K562 (cell line): Measurements from ENCODE around the gene DGCR6L. TPM values are rescaled to one million over a fixed set of nuclear protein-coding genes. Genes with fewer than 3 reads are reported as not detected.
"Not testable (repeated sequence)": the region's sequence is repeated elsewhere in the genome, so short reads cannot be mapped to it uniquely, and the experiment has no call there.

ENCODE experiments used
- ATAC-seq: fragments of 200-7000 bp; cut with Tn5 transposase; 3 replicates; pipeline ENCODE4 v1.9.1; 2020; ENCODE audit warnings: moderate library complexity
- BruUV-seq: library from RNA; stranded (reverse); fragments of 400-500 nt; replicated peaks from 2 replicates; lab custom pipeline; 2021; lab: Mats Ljungman, UMichigan
- CTCF ChIA-PET: fragments of 300-600 bp; formaldehyde crosslinking; extraction: SDS; loops from one replicate; lab custom pipeline; 2021; ENCODE audit warnings: low intra/inter-chr PET ratio; lab: Yijun Ruan, JAX
- POLR2A ChIA-PET: fragments of 300-600, 350-650 bp; sonication (Branson Sonifier 250); formaldehyde crosslinking; extraction: SDS; loops from one replicate; lab custom pipeline; 2021; ENCODE audit warnings: antibody characterized with exemption, inconsistent platforms; lab: Yijun Ruan, JAX
- DNase-seq, 4 experiments: peaks; one replicate each; pipeline versions ENCODE4 v3.0.0 to v3.0.0-alpha.2; 2011 to 2018; ENCODE audit warnings: low spot score in 3 of 4, mixed read lengths in 3 of 4; ENCODE audit errors: extremely low read depth in 1 of 4
- FAIRE-seq: peaks from 2 replicates; lab custom pipeline; 2011; peaks lifted over from hg19 to GRCh38; lab: Jason Lieb, UNC
- H2AFZ ChIP-seq: 2 replicates; pipeline ENCODE4 v1.6.0; 2011; ENCODE audit warnings: low read depth, low read length, control low read depth, inconsistent platforms
- H3K27ac ChIP-seq: fragments of 200-600 bp; 3 replicates; pipeline ENCODE4 v1.8.0; 2011; ENCODE audit warnings: low read depth, mild to moderate bottlenecking, control low read depth, inconsistent platforms, low read length, moderate library complexity, mixed read lengths; ENCODE audit errors: extremely low read depth
- H3K27me3 ChIP-seq, 2 experiments: fragments of 300-600 bp in 1 of 2; 2 replicates in 1 of 2; 3 replicates in 1 of 2; pipeline versions ENCODE4 v1.6.0 to v1.8.0; 2011; ENCODE audit warnings: inconsistent platforms in 2 of 2, low read length in 2 of 2, mild to moderate bottlenecking in 1 of 2, mixed read lengths in 1 of 2, moderate library complexity in 1 of 2; ENCODE audit not compliant: control insufficient read depth in 2 of 2, insufficient read depth in 2 of 2
- H3K36me3 ChIP-seq: fragments of 300-600 bp; 3 replicates; pipeline ENCODE4 v1.8.0; 2011; ENCODE audit warnings: mild to moderate bottlenecking, low read length, inconsistent platforms; ENCODE audit not compliant: control insufficient read depth, insufficient read depth
- H3K4me1 ChIP-seq, 2 experiments: fragments of 200-600 bp in 1 of 2; replicated peaks in 1 of 2; 2 replicates in 1 of 2; 3 replicates in 1 of 2; pipeline versions ENCODE4 v1.5.1 to v1.8.0; 2011; ENCODE audit warnings: inconsistent platforms in 2 of 2, low read length in 2 of 2, mild to moderate bottlenecking in 1 of 2, mixed read lengths in 1 of 2, moderate library complexity in 1 of 2; ENCODE audit not compliant: control insufficient read depth in 2 of 2, insufficient read depth in 2 of 2
- H3K4me2 ChIP-seq: 2 replicates; pipeline ENCODE4 v1.6.1; 2011; ENCODE audit warnings: low read length, control low read depth, inconsistent platforms, mixed read lengths; ENCODE audit not compliant: insufficient read depth
- H3K4me3 ChIP-seq: fragments of 200-600 bp; sonication (generic), shearing (Covaris generic); 2 replicates; pipeline ENCODE4 v1.5.1; 2016; ENCODE audit warnings: control low read depth, inconsistent platforms
- H3K79me2 ChIP-seq: fragments of 200-600 bp; 3 replicates; pipeline ENCODE4 v1.8.0; 2011; ENCODE audit warnings: low read length, inconsistent platforms; ENCODE audit not compliant: control insufficient read depth, insufficient read depth
- H3K9ac ChIP-seq, 2 experiments: 2 replicates each; pipeline versions ENCODE4 v1.6.0 to v1.6.1; 2011; ENCODE audit warnings: low read depth in 2 of 2, low read length in 2 of 2, control low read depth in 1 of 2, inconsistent platforms in 1 of 2, mild to moderate bottlenecking in 1 of 2, mixed read lengths in 1 of 2; ENCODE audit not compliant: insufficient read depth in 1 of 2
- H3K9me1 ChIP-seq: one replicate; pipeline ENCODE4 v1.6.0; 2011; ENCODE audit warnings: inconsistent platforms, mild to moderate bottlenecking, low read length, moderate library complexity; ENCODE audit not compliant: control insufficient read depth, insufficient read depth
- H3K9me3 ChIP-seq: replicated peaks from 2 replicates; pipeline ENCODE4 v1.5.1; 2011; ENCODE audit warnings: low read depth, low read length, inconsistent platforms; ENCODE audit not compliant: control insufficient read depth, insufficient read depth
- H4K20me1 ChIP-seq: replicated peaks from 2 replicates; pipeline ENCODE4 v1.6.1; 2011; ENCODE audit warnings: low read length, inconsistent platforms, mixed read lengths; ENCODE audit not compliant: control insufficient read depth, insufficient read depth
- IRF2 ChIP-seq: sonication (generic); formaldehyde crosslinking; IDR thresholded peaks from 2 replicates; pipeline ENCODE4 v1.8.1; 2022; ENCODE audit warnings: mild to moderate bottlenecking, missing genetic modification reagents
- POLR2G ChIP-seq: fragments of 200-400 bp; formaldehyde crosslinking; IDR thresholded peaks from 2 replicates; pipeline ENCODE4 v1.6.1; 2017; ENCODE audit warnings: low read depth, mild to moderate bottlenecking, antibody characterized with exemption, low read length, moderate library complexity
- RBFOX2 ChIP-seq: fragments of 200-400 bp; formaldehyde crosslinking; IDR thresholded peaks from 2 replicates; pipeline ENCODE4 v1.6.1; 2017; ENCODE audit warnings: low read depth, mild to moderate bottlenecking, low read length, moderate library complexity
- THAP12 ChIP-seq: fragments of 250-450 bp; sonication (Bioruptor Pico); IDR thresholded peaks from 2 replicates; pipeline ENCODE4 v1.9.0; 2021; ENCODE audit warnings: mild to moderate bottlenecking, inconsistent platforms
- THAP7 ChIP-seq: fragments of 250-450 bp; sonication (Bioruptor Pico); IDR thresholded peaks from 2 replicates; pipeline ENCODE4 v1.5.0; 2021
- USF1 ChIP-seq: sonication (generic); formaldehyde crosslinking; IDR thresholded peaks from 2 replicates; pipeline ENCODE4 v1.9.0; 2022; ENCODE audit warnings: mild to moderate bottlenecking, missing genetic modification reagents
- ZNF511 ChIP-seq: sonication (generic); formaldehyde crosslinking; IDR thresholded peaks from 2 replicates; pipeline ENCODE4 v1.8.0; 2022; ENCODE audit warnings: mild to moderate bottlenecking, missing genetic modification reagents
- WGBS: fragments of 100-300 bp; shearing (Covaris generic); methylation state at CpG from one replicate; pipeline ENCODE4 v1.1.6; 2016; ENCODE audit warnings: low coverage, mixed read lengths; ENCODE audit not compliant: insufficient coverage; ENCODE audit errors: missing lambda C conversion rate; 5-methylcytosine and 5-hydroxymethylcytosine counted together
- in situ Hi-C: fragments of 300-500 bp; cut with MboI; formaldehyde crosslinking; loops from 4 replicates; pipeline ENCODE4 v1.15.0; 2018; ENCODE audit warnings: inconsistent platforms, mixed read lengths
- intact Hi-C: fragments of 100-400 bp; cut with micrococcal nuclease; formaldehyde crosslinking; loops from 2 replicates; pipeline ENCODE4 v1.14.2; 2022
- polyA plus RNA-seq, 8 experiments: library from polyadenylated mRNA; depleted of rRNA in 4 of 8; stranded (reverse) in 5 of 8; unstranded in 3 of 8; fragments of >200 nt; fragmentation: Nextera tagmentation in 2 of 8; fragmentation: Illumina TruSeq in 1 of 8; extraction: Ambion mirVana in 2 of 8; extraction: Trizol in 1 of 8; gene quantifications; 2 replicates each; pipeline versions ENCODE4 v1.2.1 to v1.2.3, GENCODE V29; 2011 to 2014; ENCODE audit warnings: inconsistent platforms in 1 of 8, missing spikeins in 1 of 8
- total RNA-seq, 7 experiments: library from RNA; depleted of rRNA in 6 of 7; stranded (reverse); fragments of >200 nt in 6 of 7; fragmentation: Illumina TruSeq in 2 of 7; extraction: Trizol in 2 of 7; gene quantifications; 2 replicates each; pipeline versions ENCODE4 v1.2.1 to v1.2.3, GENCODE V29; 2011 to 2021; ENCODE audit warnings: low replicate concordance in 1 of 7

The DGCR6L gene
- total and polyA plus RNA-seq, 9 of the 15 experiments (the other 6 are each of a cell fraction or from before 2014, with no cell fraction given) = 3.6 to 151 (median 51.0) TPM

- TF ChIP-seq THAP7 (CRISPR knock-in tag) (0 out of 2 replicates have a peak, but pooled peaks have one; percentile 34), ZNF511 (CRISPR knock-in tag) (0 out of 2 replicates have a peak, but pooled peaks have one; percentile 26), THAP12 (CRISPR knock-in tag) (peak; percentile 54; the same call in 1 of the 2 replicates), POLR2G (peak; percentile 69), RBFOX2 (0 out of 2 replicates have a peak, but pooled peaks have one; percentile 23), USF1 (CRISPR knock-in tag) (peak; percentile 35; the same call in 1 of the 2 replicates), IRF2 (0 out of 2 replicates have a peak, but pooled peaks have one; percentile 24)
- H2AFZ ChIP-seq, H3K9me1 ChIP-seq, H3K36me3 ChIP-seq, H3K9me3 ChIP-seq, CTCF ChIA-PET, H3K4me3 ChIP-seq, intact Hi-C loops, H3K4me2 ChIP-seq, H3K79me2 ChIP-seq, H3K27ac ChIP-seq, FAIRE-seq, ATAC-seq, BruUV-seq: not testable (repeated sequence)
- Histone ChIP-seq H3K9ac (peak overlapping the region in 1 of 2 experiments; percentile 51; a peak in 1 of 4 replicates), H4K20me1 (peaks cover 16% of the 10 kb centered on the region; the same call in 1 of the 2 replicates), H3K4me1 (peaks cover 0 to 40% of the 10 kb centered on the region in 2 experiments; a peak in 2 of 5 replicates), H3K27me3 (peaks cover 25 to 41% of the 10 kb centered on the region in 2 experiments; a peak in 4 of 5 replicates)
- POLR2A ChIA-PET = interaction anchor here (0.6 to 2.2 kb wide), 7 partner anchors 8 to 1515 kb away, joined by 3 to 14 read pairs (median 3); partner anchors contain the start of gene DGCR6L
- 29% methylated on average over 17 of the region's 20 CpGs for WGBS
- peak in 1 of 4 experiments; percentile 50 for DNase-seq
- in situ Hi-C loops = loop anchor here (5.0 to 25.0 kb wide), 2 partner anchors 1394 to 1899 kb away; no protein-coding TSS in a partner anchor
Observed at GRCh38 chr22:20311249-20312062, 8.4 kb downstream of the DGCR6L start.
